ENCODE results near the gene ADSL.
A peak's percentile ranks its signal among the peaks of the same experiment; 100 is the strongest.

The ADSL gene

GRCh38 chr22:40413873-40414272, 67.6 kb downstream of the ADSL start:
- peak overlapping the region; percentile 86 for H3K4me2 ChIP-seq
- H3K9me3 ChIP-seq, result no peaks in the 10 kb centered on the region
- H3K4me3 ChIP-seq, result no peak overlapping the region
- H3K9ac ChIP-seq, result peak overlapping the region; percentile 3; the same call in 1 of the 2 replicates
- no peaks in the 10 kb centered on the region for H3K27me3 ChIP-seq
- H3K36me3 ChIP-seq, result peaks cover 59% of the 10 kb centered on the region
- H3K27ac ChIP-seq, result peak overlapping the region; percentile 85
- peaks cover 85% of the 10 kb centered on the region for H3K4me1 ChIP-seq
- peaks cover 12% of the 10 kb centered on the region for H4K20me1 ChIP-seq
- TF ChIP-seq Cebpa-rat (IDR thresholded peaks at IDR 0.05), result no peak

GRCh38 chr22:40414311-40414710, 68.0 kb downstream of the ADSL start:
- no peak for TF ChIP-seq Cebpa-rat (IDR thresholded peaks at IDR 0.05)
- no peak overlapping the region; the same call in 1 of the 2 replicates for H3K4me3 ChIP-seq
- no peaks in the 10 kb centered on the region for H3K27me3 ChIP-seq
- peak overlapping the region; percentile 85 for H3K27ac ChIP-seq
- H3K4me2 ChIP-seq, result peak overlapping the region; percentile 86
- peaks cover 16% of the 10 kb centered on the region for H4K20me1 ChIP-seq
- H3K4me1 ChIP-seq, result peaks cover 85% of the 10 kb centered on the region
- H3K9ac ChIP-seq, result peak overlapping the region; percentile 3; the same call in 1 of the 2 replicates
- H3K36me3 ChIP-seq, result peaks cover 59% of the 10 kb centered on the region
- no peaks in the 10 kb centered on the region for H3K9me3 ChIP-seq

- peak overlapping the region; percentile 53 for H3K4me3 ChIP-seq
- peak overlapping the region; percentile 85 for H3K27ac ChIP-seq
- H3K9me3 ChIP-seq, result no peaks in the 10 kb centered on the region
- H3K36me3 ChIP-seq, result peaks cover 59% of the 10 kb centered on the region
- peaks cover 12% of the 10 kb centered on the region for H4K20me1 ChIP-seq
- H3K9ac ChIP-seq, result peak overlapping the region; percentile 63
- peak overlapping the region; percentile 86 for H3K4me2 ChIP-seq
- peaks cover 85% of the 10 kb centered on the region for H3K4me1 ChIP-seq
- TF ChIP-seq Cebpa-rat (IDR thresholded peaks at IDR 0.05), result no peak
- H3K27me3 ChIP-seq, result no peaks in the 10 kb centered on the region
These were observed 68.7 kb downstream of the ADSL start for GRCh38 chr22:40414838-40415505.

GRCh38 chr22:40415531-40416266, 69.4 kb downstream of the ADSL start:
- Histone ChIP-seq H3K4me2 (peak overlapping the region; percentile 86), H3K36me3 (peaks cover 59% of the 10 kb centered on the region), H3K27ac (peak overlapping the region; percentile 85), H4K20me1 (peaks cover 5% of the 10 kb centered on the region; the same call in 1 of the 2 replicates), H3K9me3 (no peaks in the 10 kb centered on the region), H3K27me3 (no peaks in the 10 kb centered on the region), H3K4me3 (peak overlapping the region; percentile 53), H3K9ac (peak overlapping the region; percentile 63), H3K4me1 (peaks cover 84% of the 10 kb centered on the region)
- no peak for TF ChIP-seq Cebpa-rat (IDR thresholded peaks at IDR 0.05)

GRCh38 chr22:40416267-40416570, 69.9 kb downstream of the ADSL start:
- peaks cover 59% of the 10 kb centered on the region for H3K36me3 ChIP-seq
- peak overlapping the region; percentile 85 for H3K27ac ChIP-seq
- H3K9me3 ChIP-seq, result no peaks in the 10 kb centered on the region
- no peak for TF ChIP-seq Cebpa-rat (IDR thresholded peaks at IDR 0.05)
- H3K9ac ChIP-seq, result peak overlapping the region; percentile 41; the same call in 1 of the 2 replicates
- H3K4me1 ChIP-seq, result peaks cover 84% of the 10 kb centered on the region
- H4K20me1 ChIP-seq, result peaks cover 5% of the 10 kb centered on the region; the same call in 1 of the 2 replicates
- peak overlapping the region; percentile 53; the same call in 1 of the 2 replicates for H3K4me3 ChIP-seq
- no peaks in the 10 kb centered on the region for H3K27me3 ChIP-seq
- peak overlapping the region; percentile 86 for H3K4me2 ChIP-seq

- peaks cover 59% of the 10 kb centered on the region for H3K36me3 ChIP-seq
- no peak overlapping the region; the same call in 1 of the 2 replicates for H3K4me3 ChIP-seq
- peaks cover 84% of the 10 kb centered on the region for H3K4me1 ChIP-seq
- peak overlapping the region; percentile 86 for H3K4me2 ChIP-seq
- H3K9ac ChIP-seq, result peak overlapping the region; percentile 41; the same call in 1 of the 2 replicates
- no peak for TF ChIP-seq Cebpa-rat (IDR thresholded peaks at IDR 0.05)
- peaks cover 5% of the 10 kb centered on the region; the same call in 1 of the 2 replicates for H4K20me1 ChIP-seq
- H3K27ac ChIP-seq, result peak overlapping the region; percentile 85
- H3K9me3 ChIP-seq, result no peaks in the 10 kb centered on the region
- H3K27me3 ChIP-seq, result no peaks in the 10 kb centered on the region
These were observed 70.3 kb downstream of the ADSL start for GRCh38 chr22:40416636-40417035.

- Histone ChIP-seq H3K4me2 (peak overlapping the region; percentile 86), H3K4me3 (no peak overlapping the region), H4K20me1 (peaks cover 6% of the 10 kb centered on the region; the same call in 1 of the 2 replicates), H3K9ac (peak overlapping the region; percentile 41; the same call in 1 of the 2 replicates), H3K27ac (peak overlapping the region; percentile 85), H3K27me3 (no peaks in the 10 kb centered on the region), H3K4me1 (peaks cover 84% of the 10 kb centered on the region), H3K9me3 (no peaks in the 10 kb centered on the region), H3K36me3 (peaks cover 61% of the 10 kb centered on the region)
- TF ChIP-seq Cebpa-rat (IDR thresholded peaks at IDR 0.05), result no peak
These were observed 70.7 kb downstream of the ADSL start for GRCh38 chr22:40417041-40417440.

GRCh38 chr22:40417881-40418280, 71.6 kb downstream of the ADSL start:
- Histone ChIP-seq H3K27ac (peak overlapping the region; percentile 85), H3K9me3 (no peaks in the 10 kb centered on the region), H3K27me3 (no peaks in the 10 kb centered on the region), H4K20me1 (peaks cover 14% of the 10 kb centered on the region; the same call in 1 of the 2 replicates), H3K4me2 (peak overlapping the region; percentile 86), H3K4me3 (no peak overlapping the region), H3K9ac (peak overlapping the region; percentile 30; the same call in 1 of the 2 replicates), H3K36me3 (peaks cover 62% of the 10 kb centered on the region), H3K4me1 (peaks cover 84% of the 10 kb centered on the region)
- TF ChIP-seq Cebpa-rat (IDR thresholded peaks at IDR 0.05), result no peak

- peak overlapping the region; percentile 85 for H3K27ac ChIP-seq
- H3K36me3 ChIP-seq, result peaks cover 69% of the 10 kb centered on the region
- peak overlapping the region; percentile 86 for H3K4me2 ChIP-seq
- TF ChIP-seq Cebpa-rat (IDR thresholded peaks at IDR 0.05), result no peak
- H3K4me3 ChIP-seq, result no peak overlapping the region
- H3K4me1 ChIP-seq, result peaks cover 84% of the 10 kb centered on the region
- no peaks in the 10 kb centered on the region for H3K27me3 ChIP-seq
- H4K20me1 ChIP-seq, result peaks cover 15% of the 10 kb centered on the region; the same call in 1 of the 2 replicates
- no peaks in the 10 kb centered on the region for H3K9me3 ChIP-seq
- peak overlapping the region; percentile 43; the same call in 1 of the 2 replicates for H3K9ac ChIP-seq
These were observed 72.3 kb downstream of the ADSL start for GRCh38 chr22:40418366-40419201.
